ENCODE measurements around the gene MASTL. TPM values are rescaled to one million over a fixed set of nuclear protein-coding genes. Genes with fewer than 3 reads are reported as not detected.

Gene MASTL
- polyA plus RNA-seq, 4 donors: 2.5 to 8.1 (median 4.4) TPM

DNA sequence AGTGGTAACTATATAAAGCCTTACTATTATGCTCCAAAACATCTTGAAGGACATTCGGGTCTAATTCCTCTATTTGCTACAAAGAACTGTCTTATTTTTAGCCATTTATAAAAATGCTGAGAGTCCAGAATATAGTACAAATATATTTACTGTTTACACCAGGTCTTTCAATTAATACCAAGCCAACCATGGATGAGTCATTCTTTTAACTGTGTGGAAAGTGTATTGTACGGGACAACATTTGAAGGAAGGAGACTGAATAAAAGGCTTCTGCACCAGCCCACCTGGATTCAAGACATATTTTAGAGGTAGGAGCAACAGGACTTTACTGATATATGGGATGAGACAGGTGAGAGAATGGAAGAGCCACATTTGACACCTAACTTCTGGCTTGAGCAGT is 35.4 kb downstream of the MASTL start:
- Histone ChIP-seq H3K9me3 (ENCODE audit: control insufficient read depth in 2 of 2, insufficient read depth in 1 of 2, low read depth in 1 of 2, low read length in 1 of 2) (no peaks in the 10 kb centered on the region), H3K4me1 (ENCODE audit: control insufficient read depth in 3 of 3, insufficient read depth in 2 of 3, low read depth in 1 of 3, low read length in 2 of 3) (no peaks in the 10 kb centered on the region), H3K36me3 (ENCODE audit: control insufficient read depth in 3 of 3, insufficient read depth in 2 of 3, low read depth in 1 of 3, low read length in 3 of 3) (peaks cover 2 to 12% (median 3%) of the 10 kb centered on the region in 3 donors), H3K27me3 (ENCODE audit: control insufficient read depth in 3 of 3, insufficient read depth in 3 of 3, low read length in 3 of 3) (no peaks in the 10 kb centered on the region), H3K4me3 (ENCODE audit: low read depth in 1 of 3, low read length in 3 of 3) (no peak overlapping the region), H3K27ac (ENCODE audit: low read depth in 1 of 3, low read length in 2 of 3) (no peak overlapping the region)
- WGBS, 3 donors: 74 to 91% (median 87%) methylated on average over 2 of the region's 2 CpGs
- no peak for DNase-seq
- FAIRE-seq: no peak

DNA sequence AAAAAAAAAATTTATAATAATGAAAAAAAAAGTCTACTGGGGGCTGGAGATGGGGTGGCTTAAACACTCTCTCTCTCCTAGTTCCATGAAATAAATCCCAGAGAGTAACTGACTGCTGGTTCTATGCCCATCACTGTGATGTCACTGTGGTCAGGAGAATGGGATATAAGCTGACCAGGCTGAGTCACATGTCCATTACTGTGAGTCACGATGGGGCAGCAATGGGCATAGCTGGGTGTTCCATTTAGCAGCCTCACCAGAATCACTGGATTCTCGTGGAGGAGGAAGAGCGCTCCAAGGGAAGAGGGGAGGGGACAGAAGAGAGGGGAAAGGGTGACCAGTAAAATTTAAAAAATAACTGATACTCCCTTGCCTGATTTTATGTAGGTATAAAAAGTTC is 37.1 kb downstream of the MASTL start:
- WGBS, 3 donors: 80 to 83% (median 83%) methylated on average over 3 of the region's 3 CpGs
- DNase-seq: peak in 1 of 2 donors; percentile 2
- Histone ChIP-seq H3K4me1 (ENCODE audit: control insufficient read depth in 3 of 3, insufficient read depth in 2 of 3, low read depth in 1 of 3, low read length in 2 of 3) (no peaks in the 10 kb centered on the region), H3K36me3 (ENCODE audit: control insufficient read depth in 3 of 3, insufficient read depth in 2 of 3, low read depth in 1 of 3, low read length in 3 of 3) (peaks cover 0 to 9% (median 0%) of the 10 kb centered on the region in 3 donors), H3K4me3 (ENCODE audit: low read depth in 1 of 3, low read length in 3 of 3) (no peak overlapping the region), H3K27me3 (ENCODE audit: control insufficient read depth in 3 of 3, insufficient read depth in 3 of 3, low read length in 3 of 3) (no peaks in the 10 kb centered on the region), H3K27ac (ENCODE audit: low read depth in 1 of 3, low read length in 2 of 3) (no peak overlapping the region), H3K9me3 (ENCODE audit: control insufficient read depth in 2 of 2, insufficient read depth in 1 of 2, low read depth in 1 of 2, low read length in 1 of 2) (no peaks in the 10 kb centered on the region)
- no peak for FAIRE-seq

DNA sequence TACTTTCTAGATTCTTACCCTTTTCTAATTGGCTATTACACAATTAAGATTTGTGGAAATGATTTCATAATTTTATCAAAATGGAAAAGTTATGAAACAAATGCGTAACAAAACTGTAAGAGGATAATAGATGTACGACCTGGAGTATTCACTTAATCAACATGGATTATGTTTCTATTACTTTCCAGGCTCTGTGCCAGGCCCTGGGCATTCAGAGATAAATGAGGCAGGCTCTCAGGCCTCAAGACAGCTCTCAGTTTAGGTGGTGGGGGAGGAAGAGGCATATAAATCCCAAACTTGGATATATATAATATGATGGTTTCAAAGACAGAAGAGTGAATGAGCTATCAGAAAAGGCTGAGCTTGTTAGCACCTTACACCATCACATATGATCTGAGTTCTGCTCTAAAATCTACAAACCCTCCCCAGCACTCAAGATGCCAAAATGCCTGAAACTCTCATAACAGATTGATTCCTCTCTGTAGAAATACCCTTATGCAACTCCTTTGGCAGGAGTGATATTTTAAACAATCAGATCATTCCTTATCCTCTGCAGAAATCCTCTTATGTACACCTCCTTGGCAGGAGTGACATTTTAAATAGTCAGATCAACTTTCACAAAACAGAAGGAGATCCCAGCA is 42.9 kb downstream of the MASTL start:
- no peak for FAIRE-seq
- no peak overlapping the region for H3K27ac ChIP-seq (ENCODE audit: low read depth in 1 of 3, low read length in 2 of 3)
- H3K4me3 ChIP-seq (ENCODE audit: low read depth in 1 of 3, low read length in 3 of 3): no peak overlapping the region
- H3K27me3 ChIP-seq (ENCODE audit: control insufficient read depth in 3 of 3, insufficient read depth in 3 of 3, low read length in 3 of 3): no peaks in the 10 kb centered on the region
- WGBS, 3 donors: 58 to 75% (median 59%) methylated on average over 2 of the region's 2 CpGs
- DNase-seq: no peak
- H3K4me1 ChIP-seq (ENCODE audit: control insufficient read depth in 3 of 3, insufficient read depth in 2 of 3, low read depth in 1 of 3, low read length in 2 of 3): no peaks in the 10 kb centered on the region
- H3K9me3 ChIP-seq (ENCODE audit: control insufficient read depth in 2 of 2, insufficient read depth in 1 of 2, low read depth in 1 of 2, low read length in 1 of 2): no peaks in the 10 kb centered on the region
- H3K36me3 ChIP-seq (ENCODE audit: control insufficient read depth in 3 of 3, insufficient read depth in 2 of 3, low read depth in 1 of 3, low read length in 3 of 3): peaks cover 0 to 33% (median 14%) of the 10 kb centered on the region in 3 donors

DNA sequence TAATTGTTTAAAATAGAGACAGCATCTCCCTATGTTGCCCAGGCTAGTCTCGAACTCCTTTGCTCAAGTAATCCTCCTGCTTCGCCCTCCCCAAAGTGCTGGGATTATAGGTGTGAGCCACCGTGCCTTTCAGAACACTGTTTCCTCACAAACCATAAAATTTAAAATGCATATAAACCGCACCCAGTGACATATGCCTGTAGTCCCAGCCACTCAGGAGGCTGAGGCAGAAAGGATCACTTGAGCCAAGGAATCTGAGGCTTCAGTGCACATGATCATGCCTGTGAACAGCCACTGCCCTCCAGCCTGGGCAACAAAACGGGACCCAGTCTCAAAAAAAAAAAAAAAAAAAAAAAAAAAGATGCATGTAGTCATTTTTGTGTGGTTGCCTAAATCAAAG is 48.7 kb downstream of the MASTL start:
- Histone ChIP-seq H3K4me1 (ENCODE audit: control insufficient read depth in 3 of 3, insufficient read depth in 2 of 3, low read depth in 1 of 3, low read length in 2 of 3) (no peaks in the 10 kb centered on the region), H3K36me3 (ENCODE audit: control insufficient read depth in 3 of 3, insufficient read depth in 2 of 3, low read depth in 1 of 3, low read length in 3 of 3) (peaks cover 3 to 58% (median 18%) of the 10 kb centered on the region in 3 donors), H3K27me3 (ENCODE audit: control insufficient read depth in 3 of 3, insufficient read depth in 3 of 3, low read length in 3 of 3) (no peaks in the 10 kb centered on the region), H3K27ac (ENCODE audit: low read depth in 1 of 3, low read length in 2 of 3) (no peak overlapping the region), H3K4me3 (ENCODE audit: low read depth in 1 of 3, low read length in 3 of 3) (no peak overlapping the region), H3K9me3 (ENCODE audit: control insufficient read depth in 2 of 2, insufficient read depth in 1 of 2, low read depth in 1 of 2, low read length in 1 of 2) (no peaks in the 10 kb centered on the region)
- DNase-seq: no peak
- FAIRE-seq: no peak
- WGBS, 3 donors: 85 to 97% (median 86%) methylated on average over 5 of the region's 5 CpGs

DNA sequence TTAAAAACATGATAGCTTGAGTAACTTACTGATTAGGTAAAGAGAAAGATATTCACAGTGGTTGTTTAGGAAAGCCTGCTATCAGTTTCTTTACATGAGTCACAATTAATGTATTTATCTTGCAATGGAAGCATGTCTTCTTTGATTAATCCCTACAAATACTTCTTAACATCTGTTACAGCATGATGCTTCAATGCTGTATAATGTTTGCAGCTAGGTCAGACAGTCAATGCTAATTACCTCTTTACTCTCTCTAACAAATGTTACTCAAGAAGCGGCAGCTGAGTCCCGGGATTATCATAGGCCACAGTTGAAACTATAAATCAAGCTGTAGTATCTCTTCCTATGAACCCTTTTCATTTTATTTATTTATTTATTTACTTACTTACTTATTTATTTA is 52.2 kb downstream of the MASTL start:
- H3K4me3 ChIP-seq (ENCODE audit: low read depth in 1 of 3, low read length in 3 of 3): no peak overlapping the region
- FAIRE-seq (no peak), DNase-seq (no peak)
- H3K4me1 ChIP-seq (ENCODE audit: control insufficient read depth in 3 of 3, insufficient read depth in 2 of 3, low read depth in 1 of 3, low read length in 2 of 3): no peaks in the 10 kb centered on the region
- no peaks in the 10 kb centered on the region for H3K9me3 ChIP-seq (ENCODE audit: control insufficient read depth in 2 of 2, insufficient read depth in 1 of 2, low read depth in 1 of 2, low read length in 1 of 2)
- H3K27ac ChIP-seq (ENCODE audit: low read depth in 1 of 3, low read length in 2 of 3): no peak overlapping the region
- no peaks in the 10 kb centered on the region for H3K27me3 ChIP-seq (ENCODE audit: control insufficient read depth in 3 of 3, insufficient read depth in 3 of 3, low read length in 3 of 3)
- WGBS, 3 donors: 91 to 100% (median 94%) methylated on average over 2 of the region's 2 CpGs
- H3K36me3 ChIP-seq (ENCODE audit: control insufficient read depth in 3 of 3, insufficient read depth in 2 of 3, low read depth in 1 of 3, low read length in 3 of 3): peaks cover 8 to 62% (median 19%) of the 10 kb centered on the region in 3 donors

DNA sequence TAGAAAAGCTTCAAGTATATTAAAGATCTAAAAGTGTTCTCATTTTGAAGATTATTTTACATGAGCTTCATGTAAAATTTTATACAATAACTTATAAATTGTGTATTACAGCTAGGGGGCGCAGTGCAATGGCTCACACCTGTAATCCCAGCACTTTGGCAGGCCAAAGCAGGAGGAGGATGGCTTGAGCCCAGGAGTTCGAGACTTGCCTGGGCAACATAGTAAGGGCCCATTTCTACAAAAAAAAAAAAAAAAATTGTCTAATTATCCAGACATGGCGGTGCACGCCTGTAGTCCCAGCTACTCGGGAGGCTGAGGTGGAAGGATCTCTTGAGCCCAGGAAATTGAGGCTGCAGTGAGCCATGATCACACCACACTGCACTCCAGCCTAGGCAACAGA is 68.8 kb downstream of the MASTL start:
- Histone ChIP-seq H3K9me3 (ENCODE audit: control insufficient read depth in 2 of 2, insufficient read depth in 1 of 2, low read depth in 1 of 2, low read length in 1 of 2) (no peaks in the 10 kb centered on the region), H3K27me3 (ENCODE audit: control insufficient read depth in 3 of 3, insufficient read depth in 3 of 3, low read length in 3 of 3) (no peaks in the 10 kb centered on the region), H3K4me3 (ENCODE audit: low read depth in 1 of 3, low read length in 3 of 3) (no peak overlapping the region), H3K4me1 (ENCODE audit: control insufficient read depth in 3 of 3, insufficient read depth in 2 of 3, low read depth in 1 of 3, low read length in 2 of 3) (no peaks in the 10 kb centered on the region), H3K36me3 (ENCODE audit: control insufficient read depth in 3 of 3, insufficient read depth in 2 of 3, low read depth in 1 of 3, low read length in 3 of 3) (peaks cover 7 to 39% (median 11%) of the 10 kb centered on the region in 3 donors), H3K27ac (ENCODE audit: low read depth in 1 of 3, low read length in 2 of 3) (no peak overlapping the region)
- 70 to 79% (median 79%) methylated on average over 5 of the region's 5 CpGs for WGBS, 3 donors
- FAIRE-seq: no peak
- DNase-seq: peak; percentile 53 to 58

DNA sequence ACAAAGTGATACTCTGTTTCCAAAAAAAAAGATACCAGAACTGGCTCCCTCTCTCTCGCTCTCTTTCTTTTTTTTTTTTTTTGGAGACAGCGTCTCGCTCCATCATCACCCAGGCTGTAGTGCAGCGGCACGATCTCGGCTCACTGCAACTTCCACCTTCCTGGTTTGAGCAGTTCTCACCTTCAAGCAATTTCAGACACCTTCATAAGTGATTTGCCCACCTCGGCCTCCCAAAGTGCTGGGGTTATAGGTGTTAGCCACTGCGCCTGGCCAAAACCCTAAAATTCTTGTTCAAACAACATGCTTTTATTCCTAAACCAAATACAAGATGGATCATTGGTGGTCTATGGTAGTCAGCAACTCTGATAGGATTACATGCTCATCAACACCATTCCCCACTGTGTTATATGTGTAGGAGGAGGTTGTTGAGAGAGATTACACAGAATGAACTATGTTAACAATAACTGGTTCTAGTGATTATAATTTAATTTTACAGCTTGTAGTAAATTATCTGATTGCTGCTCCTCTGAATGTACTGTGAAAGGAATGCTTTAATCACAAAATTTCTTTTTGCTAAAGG is 69.9 kb downstream of the MASTL start:
- Histone ChIP-seq H3K27ac (ENCODE audit: low read depth in 1 of 3, low read length in 2 of 3) (no peak overlapping the region), H3K36me3 (ENCODE audit: control insufficient read depth in 3 of 3, insufficient read depth in 2 of 3, low read depth in 1 of 3, low read length in 3 of 3) (peaks cover 3 to 40% (median 10%) of the 10 kb centered on the region in 3 donors), H3K9me3 (ENCODE audit: control insufficient read depth in 2 of 2, insufficient read depth in 1 of 2, low read depth in 1 of 2, low read length in 1 of 2) (no peaks in the 10 kb centered on the region), H3K27me3 (ENCODE audit: control insufficient read depth in 3 of 3, insufficient read depth in 3 of 3, low read length in 3 of 3) (no peaks in the 10 kb centered on the region), H3K4me1 (ENCODE audit: control insufficient read depth in 3 of 3, insufficient read depth in 2 of 3, low read depth in 1 of 3, low read length in 2 of 3) (no peaks in the 10 kb centered on the region), H3K4me3 (ENCODE audit: low read depth in 1 of 3, low read length in 3 of 3) (no peak overlapping the region)
- DNase-seq (no peak), FAIRE-seq (no peak)
- 77 to 94% (median 80%) methylated on average over 8 of the region's 8 CpGs for WGBS, 3 donors

DNA sequence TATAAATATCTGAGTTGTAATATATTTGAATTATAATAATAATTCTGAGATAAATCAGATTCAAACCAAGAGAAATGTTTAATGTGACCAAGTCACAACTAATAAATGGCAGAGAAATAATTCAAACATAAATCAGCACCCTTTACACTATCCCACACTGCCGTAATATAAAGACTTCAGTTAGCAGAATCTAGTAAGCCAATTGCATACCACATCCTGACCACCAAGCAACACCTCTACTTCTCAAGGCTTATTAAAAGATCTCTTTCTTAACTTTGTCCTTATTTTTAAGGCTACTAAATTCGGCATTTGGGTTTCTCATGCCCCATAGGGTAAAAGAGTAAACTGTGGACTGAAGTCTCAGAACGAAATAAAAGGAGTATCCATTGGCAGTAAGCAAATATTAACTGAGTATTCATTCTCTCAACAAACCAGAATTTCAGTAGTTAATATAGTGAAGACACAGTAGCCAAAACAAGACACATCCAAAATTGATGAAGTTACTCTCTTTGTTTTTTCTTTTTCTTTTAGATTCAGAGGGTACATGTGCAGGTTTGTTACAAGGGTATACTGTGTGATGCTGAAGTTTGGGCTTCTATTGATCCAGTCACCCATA is 70.6 kb downstream of the MASTL start:
- peaks cover 0 to 5% (median 0%) of the 10 kb centered on the region in 3 donors for H3K4me1 ChIP-seq (ENCODE audit: control insufficient read depth in 3 of 3, insufficient read depth in 2 of 3, low read depth in 1 of 3, low read length in 2 of 3)
- 42 to 52% (median 49%) methylated on average over 3 of the region's 3 CpGs for WGBS, 3 donors
- no peak for FAIRE-seq
- H3K27ac ChIP-seq (ENCODE audit: low read depth in 1 of 3, low read length in 2 of 3): no peak overlapping the region
- H3K36me3 ChIP-seq (ENCODE audit: control insufficient read depth in 3 of 3, insufficient read depth in 2 of 3, low read depth in 1 of 3, low read length in 3 of 3): peaks cover 3 to 43% (median 10%) of the 10 kb centered on the region in 3 donors
- H3K27me3 ChIP-seq (ENCODE audit: control insufficient read depth in 3 of 3, insufficient read depth in 3 of 3, low read length in 3 of 3): no peaks in the 10 kb centered on the region
- H3K4me3 ChIP-seq (ENCODE audit: low read depth in 1 of 3, low read length in 3 of 3): no peak overlapping the region
- peak in 1 of 2 donors; percentile 18 for DNase-seq
- no peaks in the 10 kb centered on the region for H3K9me3 ChIP-seq (ENCODE audit: control insufficient read depth in 2 of 2, insufficient read depth in 1 of 2, low read depth in 1 of 2, low read length in 1 of 2)
